ENCODE measurements around the gene SUFU. TPM values are rescaled to one million over a fixed set of nuclear protein-coding genes. Genes with fewer than 3 reads are reported as not detected.
"Not testable (repeated sequence)": the region's sequence is repeated elsewhere in the genome, so short reads cannot be mapped to it uniquely, and the experiment has no call there.

SUFU gene
- 2.9 and 3.6 TPM in 2 replicates for total RNA-seq

GRCh38 chr10:102503264-102504178 lies at the start of gene SUFU:
Gene SUFU, plus strand, starts transcription at chr10:102503972. Its CDS starts 181 bp downstream, at chr10:102504153.
- H3K9me3 ChIP-seq (ENCODE audit: low read depth, low read length) = no peaks in the 10 kb centered on the region
- H3K36me3 ChIP-seq (ENCODE audit: insufficient read depth, low read length) = no peaks in the 10 kb centered on the region
- H3K27ac ChIP-seq (ENCODE audit: low read depth, low read length) = peak within 1 kb of the TSS; percentile 62
- H3K4me1 ChIP-seq (ENCODE audit: insufficient read depth, low read length) = peaks cover 22% of the 10 kb centered on the region
- TF ChIP-seq, protein P1, sequence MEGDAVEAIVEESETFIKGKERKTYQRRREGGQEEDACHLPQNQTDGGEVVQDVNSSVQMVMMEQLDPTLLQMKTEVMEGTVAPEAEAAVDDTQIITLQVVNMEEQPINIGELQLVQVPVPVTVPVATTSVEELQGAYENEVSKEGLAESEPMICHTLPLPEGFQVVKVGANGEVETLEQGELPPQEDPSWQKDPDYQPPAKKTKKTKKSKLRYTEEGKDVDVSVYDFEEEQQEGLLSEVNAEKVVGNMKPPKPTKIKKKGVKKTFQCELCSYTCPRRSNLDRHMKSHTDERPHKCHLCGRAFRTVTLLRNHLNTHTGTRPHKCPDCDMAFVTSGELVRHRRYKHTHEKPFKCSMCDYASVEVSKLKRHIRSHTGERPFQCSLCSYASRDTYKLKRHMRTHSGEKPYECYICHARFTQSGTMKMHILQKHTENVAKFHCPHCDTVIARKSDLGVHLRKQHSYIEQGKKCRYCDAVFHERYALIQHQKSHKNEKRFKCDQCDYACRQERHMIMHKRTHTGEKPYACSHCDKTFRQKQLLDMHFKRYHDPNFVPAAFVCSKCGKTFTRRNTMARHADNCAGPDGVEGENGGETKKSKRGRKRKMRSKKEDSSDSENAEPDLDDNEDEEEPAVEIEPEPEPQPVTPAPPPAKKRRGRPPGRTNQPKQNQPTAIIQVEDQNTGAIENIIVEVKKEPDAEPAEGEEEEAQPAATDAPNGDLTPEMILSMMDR (IDR thresholded peaks at IDR 0.05; ENCODE audit: extremely low read depth, low read depth, low read length) = peak; percentile 91
- DNase-seq (ENCODE audit: insufficient read length, low spot score, missing footprints) = peak; percentile 97
- H3K4me2 ChIP-seq (ENCODE audit: insufficient read depth, low read length) = peak within 1 kb of the TSS; percentile 93
- H4K20me1 ChIP-seq (ENCODE audit: insufficient read depth, low read length) = peaks cover 55% of the 10 kb centered on the region
- H3K4me3 ChIP-seq (ENCODE audit: insufficient read depth, low read length) = peak within 1 kb of the TSS; percentile 87
- H2AFZ ChIP-seq (ENCODE audit: low read length) = peak within 1 kb of the TSS; percentile 78
- H3K27me3 ChIP-seq (ENCODE audit: insufficient read depth, low read length) = no peaks in the 10 kb centered on the region
- H3K79me2 ChIP-seq (ENCODE audit: insufficient read depth, low read length) = peaks cover 75% of the 10 kb centered on the region

DNA sequence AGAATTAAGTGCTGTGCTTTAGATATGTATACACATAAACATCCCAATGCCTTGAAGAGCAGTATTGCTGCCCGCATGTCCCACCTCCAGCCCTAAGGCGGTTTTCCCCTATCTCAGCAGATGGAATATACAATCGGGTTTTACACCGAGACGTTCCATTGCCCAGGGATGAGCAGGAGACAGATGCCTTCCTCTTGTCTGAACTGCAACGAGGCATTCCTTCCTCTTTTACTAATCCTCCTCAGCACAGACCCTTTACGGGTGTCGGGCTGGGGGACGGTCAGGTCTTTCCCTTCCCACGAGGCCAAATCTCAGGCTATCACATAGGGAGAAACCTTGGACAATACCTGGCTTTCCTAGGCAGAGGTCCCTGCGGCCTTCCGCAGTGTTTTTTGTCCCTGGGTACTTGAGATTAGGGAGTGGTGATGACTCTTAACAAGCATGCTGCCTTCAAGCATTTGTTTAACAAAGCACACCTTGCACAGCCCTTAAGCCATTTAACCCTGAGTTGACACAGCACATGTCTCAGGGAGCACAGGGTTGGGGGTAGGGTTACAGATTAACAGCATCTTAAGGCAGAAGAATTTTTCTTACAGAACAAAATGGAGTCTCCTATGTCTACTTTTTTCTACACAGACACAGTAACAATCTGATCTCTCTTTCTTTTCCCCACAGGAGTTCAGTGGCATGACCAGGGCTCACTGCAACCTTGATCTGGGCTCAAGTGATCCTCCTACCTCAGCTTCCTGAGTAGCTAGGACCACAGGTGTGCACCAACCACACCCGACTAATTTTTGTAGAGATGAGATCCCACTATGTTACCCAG lies 48.9 kb upstream of the SUFU start:
- Histone ChIP-seq H3K4me1 (ENCODE audit: insufficient read depth, low read length) (peaks cover 34% of the 10 kb centered on the region), H3K27ac (ENCODE audit: low read depth, low read length) (peak overlapping the region; percentile 87)
- H4K20me1 ChIP-seq (ENCODE audit: insufficient read depth, low read length); H3K36me3 ChIP-seq (ENCODE audit: insufficient read depth, low read length); H3K9me3 ChIP-seq (ENCODE audit: low read depth, low read length); H3K4me3 ChIP-seq (ENCODE audit: insufficient read depth, low read length); H2AFZ ChIP-seq (ENCODE audit: low read length); DNase-seq (ENCODE audit: insufficient read length, low spot score, missing footprints); H3K79me2 ChIP-seq (ENCODE audit: insufficient read depth, low read length); H3K27me3 ChIP-seq (ENCODE audit: insufficient read depth, low read length); H3K4me2 ChIP-seq (ENCODE audit: insufficient read depth, low read length): not testable (repeated sequence)

DNA sequence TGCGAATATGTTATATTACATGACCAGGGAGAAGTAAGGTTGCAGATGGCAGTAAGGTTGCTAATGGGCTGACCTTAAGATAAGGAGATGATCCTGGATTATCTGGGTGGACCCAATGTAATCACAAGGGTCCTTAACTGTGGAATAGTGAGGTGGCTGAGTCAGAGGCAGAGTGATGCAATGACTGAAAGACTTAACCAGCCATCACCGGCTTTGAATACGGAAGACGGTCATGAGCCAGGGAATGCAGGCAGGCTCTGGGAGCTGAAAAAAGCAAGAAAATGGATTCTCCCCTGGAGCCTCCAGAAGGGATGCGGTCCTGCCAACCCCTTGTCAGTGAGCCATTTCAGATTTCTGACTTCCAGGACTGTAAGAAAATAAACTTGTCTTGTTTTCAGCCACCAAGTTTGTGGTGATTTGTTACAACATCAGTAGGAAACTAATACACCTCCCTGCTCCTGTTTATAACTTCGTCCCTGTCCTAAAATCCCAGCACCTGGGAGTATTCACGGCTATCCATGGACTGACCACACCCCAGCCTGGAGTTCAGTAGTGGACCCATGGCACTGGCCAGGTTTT lies 47.8 kb upstream of the SUFU start:
- peak overlapping the region; percentile 87 for H3K27ac ChIP-seq (ENCODE audit: low read depth, low read length)
- TF ChIP-seq, protein P1 (IDR thresholded peaks at IDR 0.05; ENCODE audit: extremely low read depth, low read depth, low read length) = no peak
- peaks cover 34% of the 10 kb centered on the region for H3K4me1 ChIP-seq (ENCODE audit: insufficient read depth, low read length)
- peak overlapping the region; percentile 25 for H3K4me2 ChIP-seq (ENCODE audit: insufficient read depth, low read length)
- no peak overlapping the region for H3K4me3 ChIP-seq (ENCODE audit: insufficient read depth, low read length)
- no peaks in the 10 kb centered on the region for H3K79me2 ChIP-seq (ENCODE audit: insufficient read depth, low read length)
- no peaks in the 10 kb centered on the region for H4K20me1 ChIP-seq (ENCODE audit: insufficient read depth, low read length)
- H3K27me3 ChIP-seq (ENCODE audit: insufficient read depth, low read length) = no peaks in the 10 kb centered on the region
- no peaks in the 10 kb centered on the region for H3K9me3 ChIP-seq (ENCODE audit: low read depth, low read length)
- H2AFZ ChIP-seq (ENCODE audit: low read length) = peak overlapping the region; percentile 87
- DNase-seq (ENCODE audit: insufficient read length, low spot score, missing footprints) = peak; percentile 95
- H3K36me3 ChIP-seq (ENCODE audit: insufficient read depth, low read length) = no peaks in the 10 kb centered on the region

DNA sequence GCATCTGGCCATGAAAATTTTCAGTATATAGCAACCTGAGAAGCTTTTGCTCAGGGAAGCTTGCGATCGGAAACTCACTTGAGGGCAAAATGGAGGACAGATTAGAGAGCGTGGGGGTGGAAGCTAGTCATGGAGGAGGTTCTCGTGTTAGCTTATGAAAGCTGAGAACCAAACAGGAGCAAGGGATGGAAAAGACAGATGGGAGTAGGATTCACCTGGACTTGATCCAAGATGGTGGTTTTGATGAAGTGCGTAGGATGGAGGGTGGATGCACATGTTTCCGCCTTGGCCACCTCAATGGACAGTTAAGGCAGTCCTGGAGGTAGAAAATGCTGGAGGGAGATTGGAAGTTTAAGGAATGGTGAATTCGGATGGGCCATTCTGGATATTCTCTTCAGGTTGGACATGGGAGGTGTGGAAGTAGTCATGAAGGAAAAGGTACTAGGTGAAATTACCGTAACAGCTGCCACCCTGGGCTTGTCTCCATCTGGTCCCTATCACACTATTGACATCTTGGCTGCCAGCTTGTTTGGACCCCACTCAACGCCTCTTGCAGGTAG lies 46.1 kb upstream of the SUFU start:
- Histone ChIP-seq H3K36me3 (ENCODE audit: insufficient read depth, low read length) (no peaks in the 10 kb centered on the region), H3K79me2 (ENCODE audit: insufficient read depth, low read length) (no peaks in the 10 kb centered on the region), H3K9me3 (ENCODE audit: low read depth, low read length) (no peaks in the 10 kb centered on the region), H4K20me1 (ENCODE audit: insufficient read depth, low read length) (no peaks in the 10 kb centered on the region), H3K4me1 (ENCODE audit: insufficient read depth, low read length) (peaks cover 38% of the 10 kb centered on the region), H3K27me3 (ENCODE audit: insufficient read depth, low read length) (peaks cover 9% of the 10 kb centered on the region), H3K4me2 (ENCODE audit: insufficient read depth, low read length) (no peak overlapping the region), H2AFZ (ENCODE audit: low read length) (no peak overlapping the region), H3K27ac (ENCODE audit: low read depth, low read length) (no peak overlapping the region), H3K4me3 (ENCODE audit: insufficient read depth, low read length) (no peak overlapping the region)
- DNase-seq (ENCODE audit: insufficient read length, low spot score, missing footprints) = no peak
- TF ChIP-seq, protein P1 (IDR thresholded peaks at IDR 0.05; ENCODE audit: extremely low read depth, low read depth, low read length) = no peak

Data from osteoblast (primary cell).